Measurements from ENCODE around the gene ADAMTS9. TPM values are rescaled to one million over a fixed set of nuclear protein-coding genes. Genes with fewer than 3 reads are reported as not detected.
A peak's percentile ranks its signal among the peaks of the same experiment; 100 is the strongest.

ADAMTS9 gene
- total and polyA plus RNA-seq, 2 experiments from 2014 or later: 60.5 to 168 TPM

GRCh38 chr3:64648927-64649906, 38.6 kb downstream of the ADAMTS9 start:
- no peaks in the 10 kb centered on the region for H3K4me1 ChIP-seq (ENCODE audit: low read depth)
- H3K36me3 ChIP-seq: peaks cover 64% of the 10 kb centered on the region
- TF ChIP-seq CTCF (IDR thresholded peaks at IDR 0.05; ENCODE audit: low read depth, low read length): no peak
- H3K27me3 ChIP-seq: no peaks in the 10 kb centered on the region
- no peak overlapping the region for H3K27ac ChIP-seq
- DNase-seq (ENCODE audit: low read depth in 1 of 2, low spot score in 1 of 2): no peak
- no peak overlapping the region for H3K4me3 ChIP-seq
- H3K9me3 ChIP-seq (ENCODE audit: low read depth): no peaks in the 10 kb centered on the region

GRCh38 chr3:64647825-64648224, 40.0 kb downstream of the ADAMTS9 start:
- Histone ChIP-seq H3K36me3 (peaks cover 58% of the 10 kb centered on the region), H3K9me3 (ENCODE audit: low read depth) (no peaks in the 10 kb centered on the region), H3K27ac (no peak overlapping the region), H3K27me3 (no peaks in the 10 kb centered on the region), H3K4me3 (no peak overlapping the region), H3K4me1 (ENCODE audit: low read depth) (no peaks in the 10 kb centered on the region)
- no peak for TF ChIP-seq CTCF (IDR thresholded peaks at IDR 0.05; ENCODE audit: low read depth, low read length)
- no peak for DNase-seq (ENCODE audit: low read depth in 1 of 2, low spot score in 1 of 2)

- Histone ChIP-seq H3K36me3 (peaks cover 54% of the 10 kb centered on the region), H3K27ac (no peak overlapping the region), H3K4me1 (ENCODE audit: low read depth) (no peaks in the 10 kb centered on the region), H3K4me3 (no peak overlapping the region), H3K27me3 (no peaks in the 10 kb centered on the region), H3K9me3 (ENCODE audit: low read depth) (no peaks in the 10 kb centered on the region)
- no peak for TF ChIP-seq CTCF (IDR thresholded peaks at IDR 0.05; ENCODE audit: low read depth, low read length)
- peak in 1 of 2 donors; percentile 40 for DNase-seq (ENCODE audit: low read depth in 1 of 2, low spot score in 1 of 2)
Observed at GRCh38 chr3:64645243-64645642, 42.6 kb downstream of the ADAMTS9 start.

- Histone ChIP-seq H3K4me3 (no peak overlapping the region), H3K4me1 (ENCODE audit: low read depth) (peaks cover 4% of the 10 kb centered on the region), H3K27ac (no peak overlapping the region), H3K36me3 (peaks cover 53% of the 10 kb centered on the region), H3K9me3 (ENCODE audit: low read depth) (no peaks in the 10 kb centered on the region), H3K27me3 (no peaks in the 10 kb centered on the region)
- DNase-seq (ENCODE audit: low read depth in 1 of 2, low spot score in 1 of 2): no peak
- no peak for TF ChIP-seq CTCF (IDR thresholded peaks at IDR 0.05; ENCODE audit: low read depth, low read length)
Observed at GRCh38 chr3:64644483-64644882, 43.3 kb downstream of the ADAMTS9 start.

GRCh38 chr3:64642327-64643151, 45.3 kb downstream of the ADAMTS9 start:
- TF ChIP-seq CTCF (IDR thresholded peaks at IDR 0.05; ENCODE audit: low read depth, low read length): no peak
- no peaks in the 10 kb centered on the region for H3K27me3 ChIP-seq
- DNase-seq (ENCODE audit: low read depth in 1 of 2, low spot score in 1 of 2): no peak
- H3K9me3 ChIP-seq (ENCODE audit: low read depth): no peaks in the 10 kb centered on the region
- H3K4me1 ChIP-seq (ENCODE audit: low read depth): peaks cover 10% of the 10 kb centered on the region
- H3K27ac ChIP-seq: peak overlapping the region; percentile 40
- H3K36me3 ChIP-seq: peaks cover 46% of the 10 kb centered on the region
- no peak overlapping the region for H3K4me3 ChIP-seq

Measured in cardiac muscle cell (in vitro differentiated cells and primary cell).